Loucy (cell line): ENCODE results near the gene SPATA13.

Experiments used
- H2AFZ ChIP-seq: fragments of 200-600 bp; sonication (generic); 2 replicates; pipeline ENCODE4 v1.6.0; 2016; ENCODE audit warnings: antibody characterized with exemption, mild to moderate bottlenecking, low read length, moderate library complexity
- H3F3A ChIP-seq: fragments of 200-600 bp; 2 replicates; pipeline ENCODE4 v1.6.0; 2016; ENCODE audit warnings: antibody characterized with exemption, low read depth, mild to moderate bottlenecking
- H3K27me3 ChIP-seq: fragments of 200-600 bp; sonication (generic); 2 replicates; pipeline ENCODE4 v1.6.1; 2014; ENCODE audit warnings: low read length, mild to moderate bottlenecking; ENCODE audit not compliant: insufficient read depth, poor library complexity, severe bottlenecking
- H3K36me3 ChIP-seq: fragments of 200-600 bp; sonication (generic); 2 replicates; pipeline ENCODE4 v1.6.1; 2016; ENCODE audit warnings: low read length; ENCODE audit not compliant: insufficient read depth
- H3K4me1 ChIP-seq: fragments of 200-600 bp; sonication (generic); 2 replicates; pipeline ENCODE4 v1.5.1; 2014; ENCODE audit warnings: low read length, mild to moderate bottlenecking; ENCODE audit not compliant: insufficient read depth, poor library complexity, severe bottlenecking
- H3K4me2 ChIP-seq: fragments of 200-600 bp; sonication (generic); 2 replicates; pipeline ENCODE4 v1.6.0; 2014; ENCODE audit warnings: antibody characterized with exemption, low read length, low read depth, mild to moderate bottlenecking; ENCODE audit not compliant: poor library complexity, severe bottlenecking
- H3K4me3 ChIP-seq: fragments of 200-600 bp; sonication (generic); 2 replicates; pipeline ENCODE4 v1.5.1; 2014; ENCODE audit warnings: low read length, mild to moderate bottlenecking, mixed read lengths; ENCODE audit not compliant: poor library complexity, severe bottlenecking
- H3K79me2 ChIP-seq: fragments of 200-600 bp; sonication (generic); 2 replicates; pipeline ENCODE4 v1.6.1; 2014; ENCODE audit warnings: low read length; ENCODE audit not compliant: insufficient read depth
- H3K9ac ChIP-seq: fragments of 200-600 bp; sonication (generic); 2 replicates; pipeline ENCODE4 v1.6.0; 2014; ENCODE audit warnings: mild to moderate bottlenecking, low read depth, low read length, moderate library complexity; ENCODE audit not compliant: poor library complexity, severe bottlenecking
- H3K9me2 ChIP-seq: fragments of 200-600 bp; sonication (generic); replicated peaks from 2 replicates; pipeline ENCODE4 v1.6.1; 2016; ENCODE audit warnings: low read depth, low read length, mixed read lengths
- H3K9me3 ChIP-seq: fragments of 200-600 bp; sonication (generic); 2 replicates; pipeline ENCODE4 v1.6.1; 2014; ENCODE audit warnings: mild to moderate bottlenecking, antibody characterized with exemption, low read length, low read depth; ENCODE audit not compliant: insufficient read depth
- H4K20me1 ChIP-seq: fragments of 200-600 bp; sonication (generic); 2 replicates; pipeline ENCODE4 v1.6.0; 2014; ENCODE audit warnings: antibody characterized with exemption, low read length, mild to moderate bottlenecking; ENCODE audit not compliant: insufficient read depth, poor library complexity, severe bottlenecking
- EZH2phosphoT487 ChIP-seq: fragments of 200-600 bp; IDR thresholded peaks from 2 replicates; pipeline ENCODE4 v1.6.1; 2018; ENCODE audit warnings: antibody characterized with exemption, mild to moderate bottlenecking, moderate library complexity, borderline replicate concordance
- TF ChIP-seq, protein P1 (sequence below): fragments of 200-600 bp; sonication (generic); conservative IDR thresholded peaks from 2 replicates; pipeline ENCODE4 v1.5.1; 2014; ENCODE audit warnings: mild to moderate bottlenecking, antibody characterized with exemption, low read length

SPATA13 gene

DNA sequence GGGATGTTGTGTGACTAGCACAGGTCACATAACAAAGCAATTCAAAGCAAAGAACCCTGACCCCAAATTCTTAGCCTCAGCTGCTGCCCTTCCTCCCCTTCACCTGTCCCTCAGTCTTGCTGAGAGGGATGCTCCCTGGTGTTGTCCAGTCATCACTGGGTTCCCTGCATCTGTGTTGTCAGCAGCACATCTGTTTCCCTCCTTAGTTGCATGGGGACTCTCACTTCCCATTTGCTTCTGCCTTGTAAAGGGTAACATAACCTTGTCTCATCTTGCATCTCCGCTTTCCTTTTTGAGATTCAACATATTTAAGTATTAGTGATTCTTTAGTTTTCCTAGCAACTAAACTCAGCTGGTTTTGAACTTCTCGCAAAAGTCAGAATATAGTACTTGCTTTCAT, 54.0 kb downstream of the SPATA13 start:
- H3K4me3 ChIP-seq: no peak overlapping the region
- H3K4me1 ChIP-seq: peaks cover 41% of the 10 kb centered on the region
- no peaks in the 10 kb centered on the region for H3K9me3 ChIP-seq
- H2AFZ ChIP-seq: no peak overlapping the region
- peak overlapping the region; percentile 36 for H3K4me2 ChIP-seq
- no peaks in the 10 kb centered on the region for H3K36me3 ChIP-seq
- peak overlapping the region; percentile 4 for H3K9ac ChIP-seq
- peaks cover 3% of the 10 kb centered on the region; the same call in 1 of the 2 replicates for H3F3A ChIP-seq
- no peaks in the 10 kb centered on the region for H4K20me1 ChIP-seq
- no peaks in the 10 kb centered on the region for H3K27me3 ChIP-seq
- peaks cover 77% of the 10 kb centered on the region for H3K79me2 ChIP-seq
- H3K9me2 ChIP-seq: no peaks in the 10 kb centered on the region
- TF ChIP-seq, protein P1, sequence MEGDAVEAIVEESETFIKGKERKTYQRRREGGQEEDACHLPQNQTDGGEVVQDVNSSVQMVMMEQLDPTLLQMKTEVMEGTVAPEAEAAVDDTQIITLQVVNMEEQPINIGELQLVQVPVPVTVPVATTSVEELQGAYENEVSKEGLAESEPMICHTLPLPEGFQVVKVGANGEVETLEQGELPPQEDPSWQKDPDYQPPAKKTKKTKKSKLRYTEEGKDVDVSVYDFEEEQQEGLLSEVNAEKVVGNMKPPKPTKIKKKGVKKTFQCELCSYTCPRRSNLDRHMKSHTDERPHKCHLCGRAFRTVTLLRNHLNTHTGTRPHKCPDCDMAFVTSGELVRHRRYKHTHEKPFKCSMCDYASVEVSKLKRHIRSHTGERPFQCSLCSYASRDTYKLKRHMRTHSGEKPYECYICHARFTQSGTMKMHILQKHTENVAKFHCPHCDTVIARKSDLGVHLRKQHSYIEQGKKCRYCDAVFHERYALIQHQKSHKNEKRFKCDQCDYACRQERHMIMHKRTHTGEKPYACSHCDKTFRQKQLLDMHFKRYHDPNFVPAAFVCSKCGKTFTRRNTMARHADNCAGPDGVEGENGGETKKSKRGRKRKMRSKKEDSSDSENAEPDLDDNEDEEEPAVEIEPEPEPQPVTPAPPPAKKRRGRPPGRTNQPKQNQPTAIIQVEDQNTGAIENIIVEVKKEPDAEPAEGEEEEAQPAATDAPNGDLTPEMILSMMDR: no peak
- TF ChIP-seq EZH2phosphoT487: no peak

DNA sequence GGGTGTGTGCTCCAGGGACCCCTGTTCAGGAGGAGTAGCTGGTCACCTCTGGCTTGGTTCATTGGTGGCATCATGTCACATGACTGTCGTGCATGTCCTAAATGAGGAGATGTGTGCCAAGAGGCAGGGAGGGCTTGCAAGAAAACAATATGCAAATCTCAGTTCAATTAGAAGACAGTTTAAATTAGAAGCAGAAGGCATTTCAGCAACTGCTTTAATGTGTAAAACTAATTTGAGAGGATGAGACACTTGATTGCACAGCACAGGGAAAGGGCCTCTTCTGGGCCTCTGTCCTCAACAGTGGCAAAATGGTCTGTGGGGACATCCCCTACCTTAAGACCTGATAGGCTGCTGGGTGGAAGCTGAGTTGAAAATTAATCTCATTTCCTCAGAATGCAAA, 54.6 kb downstream of the SPATA13 start:
- no peak overlapping the region for H3K4me3 ChIP-seq
- H4K20me1 ChIP-seq: no peaks in the 10 kb centered on the region
- peak overlapping the region; percentile 36 for H3K4me2 ChIP-seq
- H3K9me3 ChIP-seq: no peaks in the 10 kb centered on the region
- H3F3A ChIP-seq: peaks cover 3% of the 10 kb centered on the region; the same call in 1 of the 2 replicates
- TF ChIP-seq, protein P1: no peak
- no peak for TF ChIP-seq EZH2phosphoT487
- H3K27me3 ChIP-seq: no peaks in the 10 kb centered on the region
- peak overlapping the region; percentile 4 for H3K9ac ChIP-seq
- peaks cover 45% of the 10 kb centered on the region for H3K4me1 ChIP-seq
- H3K79me2 ChIP-seq: peaks cover 74% of the 10 kb centered on the region
- no peaks in the 10 kb centered on the region for H3K9me2 ChIP-seq
- H3K36me3 ChIP-seq: no peaks in the 10 kb centered on the region
- H2AFZ ChIP-seq: no peak overlapping the region

DNA sequence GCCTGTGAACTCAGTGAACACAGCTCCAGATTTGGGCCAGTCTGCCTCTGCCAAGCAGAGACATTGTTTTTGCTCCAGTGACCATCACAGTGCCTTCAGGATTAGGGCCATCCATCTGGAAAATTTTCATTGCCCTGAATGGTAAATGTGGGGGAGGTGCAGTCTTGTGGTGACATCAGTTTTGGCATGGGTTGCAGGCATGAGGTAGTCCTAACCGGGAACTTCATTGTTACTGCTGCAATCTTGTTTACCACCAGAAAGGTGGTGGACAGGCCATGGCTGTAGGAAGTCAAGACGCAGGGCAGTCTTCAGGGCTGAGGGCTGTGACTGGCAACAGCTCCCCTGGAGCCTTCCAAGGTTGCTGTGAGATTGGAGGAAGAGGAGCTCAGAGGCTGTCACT, 55.2 kb downstream of the SPATA13 start:
- H2AFZ ChIP-seq: no peak overlapping the region
- H3K27me3 ChIP-seq: no peaks in the 10 kb centered on the region
- no peak overlapping the region for H3K4me3 ChIP-seq
- TF ChIP-seq EZH2phosphoT487: no peak
- TF ChIP-seq, protein P1: no peak
- no peaks in the 10 kb centered on the region for H3K9me2 ChIP-seq
- H4K20me1 ChIP-seq: peaks cover 2% of the 10 kb centered on the region
- no peaks in the 10 kb centered on the region for H3K36me3 ChIP-seq
- H3F3A ChIP-seq: peaks cover 3% of the 10 kb centered on the region; the same call in 1 of the 2 replicates
- peak overlapping the region; percentile 36 for H3K4me2 ChIP-seq
- H3K9ac ChIP-seq: no peak overlapping the region
- peaks cover 73% of the 10 kb centered on the region for H3K79me2 ChIP-seq
- H3K4me1 ChIP-seq: peaks cover 45% of the 10 kb centered on the region
- no peaks in the 10 kb centered on the region for H3K9me3 ChIP-seq
